Fibroblast of skin of left biceps (primary cell): ENCODE measurements around the gene NEU4.
A peak's percentile ranks its signal among the peaks of the same experiment; 100 is the strongest.
"Not testable (repeated sequence)": the region's sequence is repeated elsewhere in the genome, so short reads cannot be mapped to it uniquely, and the experiment has no call there.

Experiments
- DNase-seq, 2 experiments: peaks; one replicate each; pipeline ENCODE4 v3.0.0-alpha.2; 2013; ENCODE audit warnings: low read depth in 2 of 2

NEU4 gene

GRCh38 chr2:241808721-241809382 is at the start of gene NEU4:
NEU4 (plus strand) TSS chr2:241809193; CDS start chr2:241814485, 5,292 bp downstream.
- DNase-seq = no peak

- DNase-seq = not testable (repeated sequence)
Observed at GRCh38 chr2:241759893-241760292, 49.1 kb upstream of the NEU4 start.

- no peak for DNase-seq
Observed at GRCh38 chr2:241760301-241760771, 48.7 kb upstream of the NEU4 start.

GRCh38 chr2:241762321-241762932 is 46.6 kb upstream of the NEU4 start:
- DNase-seq = no peak

GRCh38 chr2:241762933-241763369 is 46.0 kb upstream of the NEU4 start:
- DNase-seq = no peak

- no peak for DNase-seq
Observed at GRCh38 chr2:241763551-241764274, 45.3 kb upstream of the NEU4 start.

- no peak for DNase-seq
Observed at GRCh38 chr2:241764275-241765241, 44.4 kb upstream of the NEU4 start.

GRCh38 chr2:241767464-241768250 is 41.3 kb upstream of the NEU4 start:
- no peak for DNase-seq

- DNase-seq = no peak
Observed at GRCh38 chr2:241768251-241768711, 40.7 kb upstream of the NEU4 start.

GRCh38 chr2:241768850-241769249 is 40.1 kb upstream of the NEU4 start:
- no peak for DNase-seq

- DNase-seq = no peak
Observed at GRCh38 chr2:241769819-241770184, 39.2 kb upstream of the NEU4 start.

- no peak for DNase-seq
Observed at GRCh38 chr2:241770185-241770935, 38.6 kb upstream of the NEU4 start.

GRCh38 chr2:241770936-241771285 is 38.1 kb upstream of the NEU4 start:
- no peak for DNase-seq

GRCh38 chr2:241771286-241772062 is 37.5 kb upstream of the NEU4 start:
- peak; percentile 19 to 21 for DNase-seq

- no peak for DNase-seq
Observed at GRCh38 chr2:241772063-241772499, 36.9 kb upstream of the NEU4 start.

- no peak for DNase-seq
Observed at GRCh38 chr2:241773511-241774418, 35.2 kb upstream of the NEU4 start.

GRCh38 chr2:241774419-241775222 is 34.4 kb upstream of the NEU4 start:
- DNase-seq = peak; percentile 44 to 54
